ENCODE measurements around the gene EMP3. TPM values are rescaled to one million over a fixed set of nuclear protein-coding genes. Genes with fewer than 3 reads are reported as not detected.

The EMP3 gene
- total and polyA plus RNA-seq, 2 experiments from 2014 or later: 68.4 to 381 TPM

DNA sequence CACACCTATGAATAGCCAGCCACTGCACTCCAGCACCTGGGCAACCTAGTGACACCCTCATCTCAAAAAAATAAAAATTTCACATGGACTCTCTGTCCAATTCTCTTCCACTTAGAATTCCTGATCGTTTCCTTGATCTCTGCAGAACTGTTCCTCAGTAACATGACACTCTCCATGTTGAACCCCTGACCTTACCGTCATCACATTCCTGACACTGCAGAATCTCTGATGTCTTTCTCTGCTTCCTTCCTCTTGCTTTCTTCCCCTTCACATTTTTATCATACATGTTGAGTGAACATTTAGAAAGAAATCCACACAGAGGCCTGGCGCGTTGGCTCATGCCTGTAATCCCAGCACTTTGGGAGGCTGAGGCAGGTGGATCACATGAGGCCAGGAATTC lies 40.5 kb upstream of the EMP3 start:
- H3K27me3 ChIP-seq: no peaks in the 10 kb centered on the region
- no peak overlapping the region for H2AFZ ChIP-seq
- H3K9me3 ChIP-seq (ENCODE audit: low read depth): no peaks in the 10 kb centered on the region
- TF ChIP-seq, protein P1, sequence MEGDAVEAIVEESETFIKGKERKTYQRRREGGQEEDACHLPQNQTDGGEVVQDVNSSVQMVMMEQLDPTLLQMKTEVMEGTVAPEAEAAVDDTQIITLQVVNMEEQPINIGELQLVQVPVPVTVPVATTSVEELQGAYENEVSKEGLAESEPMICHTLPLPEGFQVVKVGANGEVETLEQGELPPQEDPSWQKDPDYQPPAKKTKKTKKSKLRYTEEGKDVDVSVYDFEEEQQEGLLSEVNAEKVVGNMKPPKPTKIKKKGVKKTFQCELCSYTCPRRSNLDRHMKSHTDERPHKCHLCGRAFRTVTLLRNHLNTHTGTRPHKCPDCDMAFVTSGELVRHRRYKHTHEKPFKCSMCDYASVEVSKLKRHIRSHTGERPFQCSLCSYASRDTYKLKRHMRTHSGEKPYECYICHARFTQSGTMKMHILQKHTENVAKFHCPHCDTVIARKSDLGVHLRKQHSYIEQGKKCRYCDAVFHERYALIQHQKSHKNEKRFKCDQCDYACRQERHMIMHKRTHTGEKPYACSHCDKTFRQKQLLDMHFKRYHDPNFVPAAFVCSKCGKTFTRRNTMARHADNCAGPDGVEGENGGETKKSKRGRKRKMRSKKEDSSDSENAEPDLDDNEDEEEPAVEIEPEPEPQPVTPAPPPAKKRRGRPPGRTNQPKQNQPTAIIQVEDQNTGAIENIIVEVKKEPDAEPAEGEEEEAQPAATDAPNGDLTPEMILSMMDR (IDR thresholded peaks at IDR 0.05; ENCODE audit: poor library complexity): no peak
- TF ChIP-seq EZH2 (IDR thresholded peaks at IDR 0.05; ENCODE audit: borderline replicate concordance) (no peak), EZH2phosphoT487 (IDR thresholded peaks at IDR 0.05; ENCODE audit: low read depth, severe bottlenecking, unreplicated experiment) (no peak)
- no peaks in the 10 kb centered on the region for H4K20me1 ChIP-seq (ENCODE audit: insufficient read depth, poor library complexity, severe bottlenecking)
- DNase-seq (ENCODE audit: low spot score): no peak
- H3K79me2 ChIP-seq: no peaks in the 10 kb centered on the region
- H3K27ac ChIP-seq: no peak overlapping the region
- WGBS (ENCODE audit: low lambda C conversion rate, missing lambda C conversion rate): 75% methylated on average over 4 of the region's 4 CpGs
- H3K9me2 ChIP-seq (replicated peaks; ENCODE audit: insufficient read depth): no peaks in the 10 kb centered on the region
- H3K4me3 ChIP-seq: no peak overlapping the region
- no peaks in the 10 kb centered on the region for H3K36me3 ChIP-seq (replicated peaks; ENCODE audit: insufficient read depth, low read depth)
- no peak overlapping the region for H3K4me2 ChIP-seq
- no peaks in the 10 kb centered on the region for H3K4me1 ChIP-seq (ENCODE audit: insufficient read depth)

- Histone ChIP-seq H3K4me3 (no peak overlapping the region), H3K27ac (no peak overlapping the region), H4K20me1 (ENCODE audit: insufficient read depth, poor library complexity, severe bottlenecking) (no peaks in the 10 kb centered on the region), H2AFZ (no peak overlapping the region), H3K27me3 (no peaks in the 10 kb centered on the region), H3K79me2 (no peaks in the 10 kb centered on the region), H3K9me2 (replicated peaks; ENCODE audit: insufficient read depth) (no peaks in the 10 kb centered on the region), H3K4me1 (ENCODE audit: insufficient read depth) (no peaks in the 10 kb centered on the region), H3K36me3 (replicated peaks; ENCODE audit: insufficient read depth, low read depth) (no peaks in the 10 kb centered on the region), H3K9me3 (ENCODE audit: low read depth) (no peaks in the 10 kb centered on the region), H3K4me2 (no peak overlapping the region)
- TF ChIP-seq, protein P1 (IDR thresholded peaks at IDR 0.05; ENCODE audit: poor library complexity): no peak
- TF ChIP-seq EZH2phosphoT487 (IDR thresholded peaks at IDR 0.05; ENCODE audit: low read depth, severe bottlenecking, unreplicated experiment) (no peak), EZH2 (IDR thresholded peaks at IDR 0.05; ENCODE audit: borderline replicate concordance) (no peak)
- DNase-seq (ENCODE audit: low spot score): no peak
- WGBS (ENCODE audit: low lambda C conversion rate, missing lambda C conversion rate): 94% methylated on average over 3 of the region's 3 CpGs
Observed at GRCh38 chr19:48287748-48288147, 37.6 kb upstream of the EMP3 start.

DNA sequence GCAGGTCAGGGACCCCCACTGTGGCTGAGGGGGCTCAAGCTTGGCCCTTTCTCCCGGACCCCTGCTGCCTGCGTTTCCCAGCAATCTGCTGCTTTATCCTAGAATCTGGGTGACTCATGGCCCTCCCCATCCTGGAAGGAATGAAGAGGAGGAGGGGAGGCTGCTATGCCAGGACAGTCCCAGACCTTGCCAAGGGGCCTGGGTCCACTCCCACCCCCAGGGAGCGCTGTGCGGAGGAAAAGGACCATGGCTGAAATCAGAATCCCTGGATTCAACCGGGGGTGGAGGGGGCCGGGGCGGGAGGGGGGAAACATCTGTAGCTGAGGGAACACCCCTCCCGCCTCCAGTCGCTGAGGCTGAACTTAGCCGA lies 35.0 kb upstream of the EMP3 start:
- Histone ChIP-seq H3K4me3 (no peak overlapping the region), H3K4me1 (ENCODE audit: insufficient read depth) (no peaks in the 10 kb centered on the region), H3K27me3 (no peaks in the 10 kb centered on the region), H3K9me3 (ENCODE audit: low read depth) (no peaks in the 10 kb centered on the region), H3K4me2 (peak overlapping the region; percentile 93), H4K20me1 (ENCODE audit: insufficient read depth, poor library complexity, severe bottlenecking) (no peaks in the 10 kb centered on the region), H2AFZ (peak overlapping the region; percentile 37), H3K79me2 (no peaks in the 10 kb centered on the region), H3K9me2 (replicated peaks; ENCODE audit: insufficient read depth) (no peaks in the 10 kb centered on the region), H3K27ac (no peak overlapping the region), H3K36me3 (replicated peaks; ENCODE audit: insufficient read depth, low read depth) (no peaks in the 10 kb centered on the region)
- TF ChIP-seq EZH2phosphoT487 (IDR thresholded peaks at IDR 0.05; ENCODE audit: low read depth, severe bottlenecking, unreplicated experiment): no peak
- TF ChIP-seq, protein P1 (IDR thresholded peaks at IDR 0.05; ENCODE audit: poor library complexity): peak; percentile 41
- DNase-seq (ENCODE audit: low spot score): peak; percentile 64
- WGBS (ENCODE audit: low lambda C conversion rate, missing lambda C conversion rate): 7% methylated on average over 10 of the region's 10 CpGs
